A375 (cell line): ENCODE results near the gene TRAPPC8. TPM values are rescaled to one million over a fixed set of nuclear protein-coding genes. Genes with fewer than 3 reads are reported as not detected.

Experiments
- small RNA-seq: library from RNA; depleted of rRNA; stranded (forward); fragments of <200 nt; gene quantifications from one replicate; pipeline ENCODE3, GENCODE V24; 2014
- total RNA-seq: library from RNA; depleted of rRNA; stranded (reverse); fragments of >200 nt; shearing (Covaris generic); gene quantifications from 2 replicates; pipeline ENCODE4 v1.2.3, GENCODE V29; 2014; rRNA removed

TRAPPC8 gene
- total RNA-seq, result 9.5 and 14.9 TPM in 2 replicates

GRCh38 chr18:31942999-31943877, at the start of gene TRAPPC8:
Gene TRAPPC8 (minus strand): TSS chr18:31943128. CDS start chr18:31942764, 364 bp downstream.

Small RNA genes lying within 50 kb of the gene (small RNA-seq; reads per million reads assigned to genes)
- not detected for gene RNU6-1050P

Other genes with a start within 250 kb of the TRAPPC8 start
- not detected in 2 replicates for gene SLC25A52, start 182.2 kb downstream of the TRAPPC8 start, total RNA-seq
- gene RNF125, start 75.7 kb upstream of the TRAPPC8 start, total RNA-seq, result 8.8 and 11.3 TPM in 2 replicates
- gene RNF138, start 148.7 kb upstream of the TRAPPC8 start, total RNA-seq, result 23.4 and 30.7 TPM in 2 replicates
- not detected in 2 replicates for gene MEP1B, start 246.9 kb upstream of the TRAPPC8 start, total RNA-seq